Measurements from ENCODE around the gene LMAN1L.

- TF ChIP-seq CTCF (IDR thresholded peaks at IDR 0.05; ENCODE audit: low read depth, low read length) = no peak
- TF ChIP-seq POLR2A (IDR thresholded peaks at IDR 0.05; ENCODE audit: extremely low read depth, insufficient read length) = no peak
- no peak for TF ChIP-seq MYC (IDR thresholded peaks at IDR 0.05; ENCODE audit: low read depth, low read length)
Measured at GRCh38 chr15:74844319-74845207, 31.9 kb downstream of the LMAN1L start.
